HCT116 (cell line): ENCODE measurements around the gene VASN. TPM values are rescaled to one million over a fixed set of nuclear protein-coding genes. Genes with fewer than 3 reads are reported as not detected.

Source experiments
- ATAC-seq: fragments of 200-7000 bp; cut with Tn5 transposase; 2 replicates; pipeline ENCODE4 v1.9.1; 2020; ENCODE audit warnings: mild to moderate bottlenecking, moderate library complexity
- BruUV-seq: library from RNA; stranded (reverse); fragments of 400-500 nt; replicated peaks from 2 replicates; lab custom pipeline; 2021; lab: Mats Ljungman, UMichigan
- CTCF ChIA-PET: fragments of 300-600 bp; sonication (Branson Sonifier 250); formaldehyde crosslinking; loops from one replicate; lab custom pipeline; 2021; ENCODE audit warnings: antibody characterized with exemption; lab: Charles Lee
- POLR2A ChIA-PET: fragments of 300-600, 350-600 bp; sonication (Branson Sonifier 250); formaldehyde crosslinking; loops from one replicate; lab custom pipeline; 2021; ENCODE audit warnings: antibody characterized with exemption; lab: Charles Lee
- RAD21 ChIA-PET, 2 experiments: fragments of 300-600 bp; sonication (Branson Sonifier 250); formaldehyde crosslinking; loops; one replicate each; lab custom pipeline; 2023; ENCODE audit warnings: low total read pairs in 2 of 2; ENCODE audit not compliant: uncharacterized antibody in 2 of 2, unreplicated experiment in 2 of 2, low non-redundant PET in 1 of 2; lab: Charles Lee
- DNase-seq: peaks from one replicate; pipeline ENCODE4 v3.0.0-alpha.2; 2010; ENCODE audit warnings: low read depth, low spot score
- H2AFZ ChIP-seq: fragments of 200-600 bp; shearing (Covaris generic), sonication (generic); 2 replicates; pipeline ENCODE4 v1.6.1; 2017; ENCODE audit warnings: low read depth, mixed run types, mixed read lengths, antibody characterized with exemption, low read length; ENCODE audit not compliant: poor library complexity, severe bottlenecking
- H3K27ac ChIP-seq: 2 replicates; pipeline ENCODE4 v1.5.1; 2012; ENCODE audit warnings: low read depth, low read length
- H3K27me3 ChIP-seq: fragments of 200-600 bp; sonication (generic); 2 replicates; pipeline ENCODE4 v1.6.1; 2016; ENCODE audit warnings: mixed run types, low read length, mixed read lengths; ENCODE audit not compliant: insufficient read depth
- H3K36me3 ChIP-seq, 2 experiments: fragments of 200-500 bp in 1 of 2; fragments of 200-600 bp in 1 of 2; sonication (Bioruptor generic) in 1 of 2; sonication (generic) in 1 of 2; 2 replicates each; pipeline versions ENCODE4 v1.5.1 to v1.6.1; 2014 to 2016; ENCODE audit warnings: low read length in 2 of 2, inconsistent platforms in 1 of 2, mixed read lengths in 1 of 2, mixed run types in 1 of 2; ENCODE audit not compliant: insufficient read depth in 2 of 2, control insufficient read depth in 1 of 2
- H3K4me1 ChIP-seq, 2 experiments: fragments of 200-600 bp in 1 of 2; sonication (generic) in 1 of 2; 2 replicates each; pipeline versions ENCODE4 v1.5.1 to v1.6.1; 2012 to 2017; ENCODE audit warnings: low read length in 2 of 2, inconsistent platforms in 1 of 2, mild to moderate bottlenecking in 1 of 2, mixed read lengths in 1 of 2, mixed run types in 1 of 2, moderate library complexity in 1 of 2; ENCODE audit not compliant: insufficient read depth in 2 of 2, control insufficient read depth in 1 of 2
- H3K4me2 ChIP-seq: fragments of 200-600 bp; sonication (generic); 2 replicates; pipeline ENCODE4 v1.6.1; 2017; ENCODE audit warnings: mixed run types, low read length, mixed read lengths
- H3K4me3 ChIP-seq, 2 experiments: fragments of 200-600 bp in 1 of 2; sonication (generic) in 1 of 2; replicated peaks in 1 of 2; 2 replicates each; pipeline ENCODE4 v1.5.1; 2011 to 2016; ENCODE audit warnings: low read length in 2 of 2, control low read depth in 1 of 2, low read depth in 1 of 2, mild to moderate bottlenecking in 1 of 2, mixed read lengths in 1 of 2, mixed run types in 1 of 2
- H3K79me2 ChIP-seq: fragments of 200-600 bp; sonication (generic); 2 replicates; pipeline ENCODE4 v1.6.1; 2017; ENCODE audit warnings: mild to moderate bottlenecking, mixed run types, low read length, moderate library complexity, mixed read lengths; ENCODE audit not compliant: insufficient read depth
- H3K9ac ChIP-seq: fragments of 200-600 bp; sonication (generic); 2 replicates; pipeline ENCODE4 v1.6.1; 2016; ENCODE audit warnings: low read length, mixed read lengths
- H3K9me2 ChIP-seq: fragments of 200-600 bp; sonication (generic), shearing (Covaris generic); 2 replicates; pipeline ENCODE4 v1.6.1; 2017; ENCODE audit warnings: mixed run types, mild to moderate bottlenecking, moderate library complexity; ENCODE audit not compliant: insufficient read depth
- H3K9me3 ChIP-seq, 2 experiments: fragments of 200-500 bp in 1 of 2; fragments of 200-600 bp in 1 of 2; sonication (Bioruptor generic) in 1 of 2; sonication (generic) in 1 of 2; 2 replicates each; pipeline ENCODE4 v1.6.1; 2014 to 2017; ENCODE audit warnings: low read length in 2 of 2, mixed read lengths in 2 of 2, inconsistent platforms in 1 of 2, low read depth in 1 of 2, mild to moderate bottlenecking in 1 of 2, mixed run types in 1 of 2, moderate library complexity in 1 of 2; ENCODE audit not compliant: control insufficient read depth in 1 of 2, insufficient read depth in 1 of 2
- H4K20me1 ChIP-seq: fragments of 200-600 bp; sonication (generic), shearing (Covaris generic); 2 replicates; pipeline ENCODE4 v1.6.1; 2017; ENCODE audit warnings: mixed run types, mild to moderate bottlenecking, moderate library complexity; ENCODE audit not compliant: insufficient read depth
- ATF3 ChIP-seq: IDR thresholded peaks from 2 replicates; pipeline ENCODE4 v1.6.1; 2012
- CBX3 ChIP-seq: IDR thresholded peaks from 2 replicates; pipeline ENCODE4 v1.6.1; 2012; ENCODE audit warnings: low read depth
- CTCF ChIP-seq, 3 experiments: fragments of 200-600 bp in 1 of 3; sonication (generic) in 1 of 3; IDR thresholded peaks in 2 of 3; conservative IDR thresholded peaks in 1 of 3; 2 replicates each; pipeline ENCODE4 v1.5.1; 2012 to 2017; ENCODE audit warnings: low read depth in 2 of 3, low read length in 2 of 3, antibody characterized with exemption in 1 of 3, borderline replicate concordance in 1 of 3, control low read depth in 1 of 3, mild to moderate bottlenecking in 1 of 3, mixed read lengths in 1 of 3, mixed run types in 1 of 3, moderate library complexity in 1 of 3; ENCODE audit not compliant: insufficient read depth in 1 of 3
- ELF1 ChIP-seq: IDR thresholded peaks from 2 replicates; pipeline ENCODE4 v1.6.1; 2012; ENCODE audit warnings: low read depth, borderline replicate concordance
- EZH2 ChIP-seq: fragments of 200-600 bp; sonication (generic); IDR thresholded peaks from 2 replicates; pipeline ENCODE4 v1.6.1; 2017; ENCODE audit warnings: antibody characterized with exemption, mixed run types
- FOSL1 ChIP-seq: IDR thresholded peaks from 2 replicates; pipeline ENCODE4 v1.6.1; 2012; ENCODE audit warnings: low read depth
- MAX ChIP-seq: IDR thresholded peaks from 2 replicates; pipeline ENCODE4 v1.6.1; 2012
- SIN3A ChIP-seq: IDR thresholded peaks from 2 replicates; pipeline ENCODE4 v1.6.1; 2012; ENCODE audit warnings: low read depth
- SP1 ChIP-seq: IDR thresholded peaks from 2 replicates; pipeline ENCODE4 v1.6.1; 2012; ENCODE audit warnings: low read depth
- TCF7L2 ChIP-seq: IDR thresholded peaks from 2 replicates; pipeline ENCODE4 v1.7.0; 2011; ENCODE audit warnings: borderline replicate concordance, inconsistent platforms; ENCODE audit not compliant: insufficient read depth, insufficient read length; ENCODE audit errors: extremely low read depth
- ZFX ChIP-seq: fragments of 450-650 bp; IDR thresholded peaks from 2 replicates; pipeline ENCODE4 v1.6.1; 2017
- intact Hi-C: fragments of 100-400 bp; cut with micrococcal nuclease; formaldehyde crosslinking; loops from 2 replicates; pipeline ENCODE4 v1.10.0; 2022
- total RNA-seq: library from RNA; stranded (reverse); gene quantifications from one replicate; pipeline ENCODE4 v1.2.1, GENCODE V29; 2021; ENCODE audit not compliant: unreplicated experiment

The VASN gene
- total RNA-seq, 1 experiment from 2014 or later, result 6.3 TPM

- intact Hi-C loops, result no loop called here
- Histone ChIP-seq H3K4me3 (no peak overlapping the region), H3K79me2 (peaks cover 37% of the 10 kb centered on the region), H3K9me2 (no peaks in the 10 kb centered on the region), H3K9ac (no peak overlapping the region), H3K27me3 (no peaks in the 10 kb centered on the region), H3K36me3 (peaks cover 7 to 23% of the 10 kb centered on the region in 2 experiments; a peak in 2 of 4 replicates), H2AFZ (no peak overlapping the region), H4K20me1 (0 out of 2 replicates have a peak, but pooled peaks cover 3% of the 10 kb centered on the region), H3K4me1 (no peaks in the 10 kb centered on the region; a peak in 1 of 4 replicates)
- RAD21 ChIA-PET, result no interaction called here
- POLR2A ChIA-PET, result no interaction called here
- no peak for DNase-seq
- CTCF ChIA-PET, result no interaction called here
- TF ChIP-seq CTCF (IDR thresholded peaks at IDR 0.05 in 2 of 3, conservative IDR thresholded peaks at IDR 0.05 in 1 of 3; ENCODE audit: borderline replicate concordance in 1 of 3, insufficient read depth in 1 of 3, low read depth in 2 of 3, low read length in 2 of 3) (no peak), TCF7L2 (no peak), EZH2 (no peak), ZFX (no peak), ELF1 (no peak), CBX3 (no peak), MAX (no peak), ATF3 (no peak), FOSL1 (no peak), SP1 (no peak), SIN3A (no peak)
- TF ChIP-seq, all 23 proteins: peak for 0
- H3K9me3 ChIP-seq, result no peaks in the 10 kb centered on the region
- BruUV-seq, result no TSS peak
- H3K4me2 ChIP-seq, result no peak overlapping the region
- ATAC-seq, result no peak
- H3K27ac ChIP-seq, result no peak overlapping the region
Measured at GRCh38 chr16:4334724-4335495, 36.7 kb upstream of the VASN start.
